Thyroid gland (tissue), 4 donors: ENCODE results near the gene PIAS4.

ENCODE experiments used
- POLR2A ChIP-seq, 2 donors: fragments of 450-650 bp; IDR thresholded peaks; one replicate each; pipeline ENCODE4 v1.6.1; 2017; ENCODE audit warnings: antibody characterized with exemption in 2 of 2, mild to moderate bottlenecking in 2 of 2, moderate library complexity in 1 of 2
- TF ChIP-seq, protein P1 (sequence below), 6 experiments: fragments of 200-600 bp in 3 of 6; fragments of 450-650 bp in 3 of 6; sonication (generic) in 3 of 6; IDR thresholded peaks; one replicate each; pipeline ENCODE4 v1.5.1; 2016 to 2019; ENCODE audit warnings: antibody characterized with exemption in 6 of 6, mild to moderate bottlenecking in 2 of 6, inconsistent platforms in 1 of 6, moderate library complexity in 1 of 6

DNA sequence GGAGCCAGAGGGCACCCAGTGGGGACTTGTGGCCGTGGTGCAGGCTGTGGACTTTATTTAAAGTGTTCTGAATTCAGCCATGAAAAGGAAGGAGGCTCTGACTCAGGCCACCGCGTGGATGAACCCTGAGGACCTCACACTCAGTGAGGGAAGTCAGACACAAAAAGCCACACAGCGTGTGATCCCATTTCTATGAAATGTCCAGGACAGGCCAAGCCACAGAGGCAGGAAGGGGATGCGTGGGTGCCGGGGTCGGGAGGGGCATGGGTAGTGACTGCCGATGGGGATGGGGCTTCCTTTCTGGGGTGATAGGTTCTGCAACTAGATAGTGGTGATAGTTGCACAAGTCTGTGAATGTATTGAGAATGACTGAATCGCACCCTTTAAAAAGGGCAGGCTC, 67.8 kb downstream of the PIAS4 start:
- TF ChIP-seq, protein P1, sequence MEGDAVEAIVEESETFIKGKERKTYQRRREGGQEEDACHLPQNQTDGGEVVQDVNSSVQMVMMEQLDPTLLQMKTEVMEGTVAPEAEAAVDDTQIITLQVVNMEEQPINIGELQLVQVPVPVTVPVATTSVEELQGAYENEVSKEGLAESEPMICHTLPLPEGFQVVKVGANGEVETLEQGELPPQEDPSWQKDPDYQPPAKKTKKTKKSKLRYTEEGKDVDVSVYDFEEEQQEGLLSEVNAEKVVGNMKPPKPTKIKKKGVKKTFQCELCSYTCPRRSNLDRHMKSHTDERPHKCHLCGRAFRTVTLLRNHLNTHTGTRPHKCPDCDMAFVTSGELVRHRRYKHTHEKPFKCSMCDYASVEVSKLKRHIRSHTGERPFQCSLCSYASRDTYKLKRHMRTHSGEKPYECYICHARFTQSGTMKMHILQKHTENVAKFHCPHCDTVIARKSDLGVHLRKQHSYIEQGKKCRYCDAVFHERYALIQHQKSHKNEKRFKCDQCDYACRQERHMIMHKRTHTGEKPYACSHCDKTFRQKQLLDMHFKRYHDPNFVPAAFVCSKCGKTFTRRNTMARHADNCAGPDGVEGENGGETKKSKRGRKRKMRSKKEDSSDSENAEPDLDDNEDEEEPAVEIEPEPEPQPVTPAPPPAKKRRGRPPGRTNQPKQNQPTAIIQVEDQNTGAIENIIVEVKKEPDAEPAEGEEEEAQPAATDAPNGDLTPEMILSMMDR (IDR thresholded peaks at IDR 0.05): no peak
- TF ChIP-seq POLR2A (IDR thresholded peaks at IDR 0.05): no peak
